H9 (cell line): Measurements from ENCODE around the gene TMEM154. TPM values are rescaled to one million over a fixed set of nuclear protein-coding genes. Genes with fewer than 3 reads are reported as not detected.

Experiments used
- DNase-seq: peaks from one replicate; pipeline ENCODE4 v3.0.0-alpha.2; 2017
- H2AFZ ChIP-seq: one replicate; pipeline ENCODE4 v1.6.1; 2013; ENCODE audit warnings: mild to moderate bottlenecking, low read length, control low read depth, moderate library complexity
- H2AK5ac ChIP-seq: 2 replicates; pipeline ENCODE4 v1.6.1; 2013; ENCODE audit warnings: low read length, control low read depth, mixed read lengths; ENCODE audit not compliant: insufficient read length
- H2BK120ac ChIP-seq: one replicate; pipeline ENCODE4 v1.6.1; 2013; ENCODE audit warnings: low read depth, mild to moderate bottlenecking, low read length, control low read depth, inconsistent platforms; ENCODE audit not compliant: poor library complexity, severe bottlenecking
- H2BK12ac ChIP-seq: 2 replicates; pipeline ENCODE4 v1.6.1; 2013; ENCODE audit warnings: low read length, control low read depth, mixed read lengths, low read depth; ENCODE audit not compliant: insufficient read length
- H2BK15ac ChIP-seq: 2 replicates; pipeline ENCODE4 v1.6.1; 2013; ENCODE audit warnings: low read depth, low read length, control low read depth
- H2BK20ac ChIP-seq: one replicate; pipeline ENCODE4 v1.6.1; 2013; ENCODE audit warnings: low read depth, mild to moderate bottlenecking, low read length, control low read depth, inconsistent platforms; ENCODE audit not compliant: poor library complexity, severe bottlenecking
- H2BK5ac ChIP-seq: 2 replicates; pipeline ENCODE4 v1.6.1; 2013; ENCODE audit warnings: low read length, control low read depth, mixed read lengths; ENCODE audit not compliant: insufficient read length
- H3K14ac ChIP-seq: 2 replicates; pipeline ENCODE4 v1.6.1; 2013; ENCODE audit warnings: low read length, control low read depth; ENCODE audit not compliant: insufficient read depth
- H3K18ac ChIP-seq: 2 replicates; pipeline ENCODE4 v1.6.1; 2013; ENCODE audit warnings: low read depth, mild to moderate bottlenecking, mixed read lengths, low read length, control low read depth; ENCODE audit not compliant: insufficient read length
- H3K23ac ChIP-seq: 2 replicates; pipeline ENCODE4 v1.6.1; 2013; ENCODE audit warnings: low read length, control low read depth, mixed read lengths, low read depth; ENCODE audit not compliant: insufficient read length
- H3K23me2 ChIP-seq: 2 replicates; pipeline ENCODE4 v1.6.1; 2013; ENCODE audit warnings: low read depth, mild to moderate bottlenecking, mixed read lengths, low read length, control low read depth; ENCODE audit not compliant: insufficient read length, poor library complexity, severe bottlenecking
- H3K27ac ChIP-seq: 2 replicates; pipeline ENCODE4 v1.5.1; 2013; ENCODE audit warnings: low read length, control low read depth, mixed read lengths, low read depth; ENCODE audit not compliant: insufficient read length
- H3K27me3 ChIP-seq: 2 replicates; pipeline ENCODE4 v1.6.1; 2013; ENCODE audit warnings: low read length, control low read depth, inconsistent platforms; ENCODE audit not compliant: insufficient read depth
- H3K4ac ChIP-seq: 2 replicates; pipeline ENCODE4 v1.6.1; 2013; ENCODE audit warnings: low read depth, mild to moderate bottlenecking, control low read depth, inconsistent platforms, low read length, moderate library complexity
- H3K4me1 ChIP-seq: 2 replicates; pipeline ENCODE4 v1.6.1; 2013; ENCODE audit warnings: low read length, control low read depth, inconsistent platforms; ENCODE audit not compliant: insufficient read depth
- H3K4me2 ChIP-seq: 2 replicates; pipeline ENCODE4 v1.6.1; 2013; ENCODE audit warnings: low read length, control low read depth, mixed read lengths; ENCODE audit not compliant: insufficient read length, insufficient read depth
- H3K56ac ChIP-seq: 2 replicates; pipeline ENCODE4 v1.6.1; 2013; ENCODE audit warnings: low read depth, mild to moderate bottlenecking, mixed read lengths, low read length, control low read depth; ENCODE audit not compliant: insufficient read length
- H3K79me1 ChIP-seq: 2 replicates; pipeline ENCODE4 v1.6.1; 2013; ENCODE audit warnings: low read depth, mild to moderate bottlenecking, moderate library complexity, low read length, control low read depth, inconsistent platforms; ENCODE audit not compliant: insufficient read depth, poor library complexity, severe bottlenecking
- H3K79me2 ChIP-seq: 2 replicates; pipeline ENCODE4 v1.6.1; 2013; ENCODE audit warnings: low read length, control low read depth, inconsistent platforms; ENCODE audit not compliant: insufficient read depth
- H3K9ac ChIP-seq: 2 replicates; pipeline ENCODE4 v1.6.1; 2013; ENCODE audit warnings: low read length, control low read depth, mixed read lengths; ENCODE audit not compliant: insufficient read length; ENCODE audit errors: extremely low read depth
- H3K9me3 ChIP-seq: one replicate; pipeline ENCODE4 v1.6.1; 2013; ENCODE audit warnings: low read depth, low read length, inconsistent platforms; ENCODE audit not compliant: control insufficient read depth
- H3T11ph ChIP-seq: one replicate; pipeline ENCODE4 v1.6.1; 2013; ENCODE audit warnings: mild to moderate bottlenecking, low read length, control low read depth, inconsistent platforms
- H4K20me1 ChIP-seq: one replicate; pipeline ENCODE4 v1.6.1; 2013; ENCODE audit not compliant: control insufficient read depth, insufficient read length, insufficient read depth
- H4K5ac ChIP-seq: 2 replicates; pipeline ENCODE4 v1.6.1; 2013; ENCODE audit warnings: low read depth, mild to moderate bottlenecking, mixed read lengths, low read length, control low read depth; ENCODE audit not compliant: insufficient read length
- H4K8ac ChIP-seq: replicated peaks from 2 replicates; pipeline ENCODE4 v1.6.1; 2013; ENCODE audit warnings: low read length, control low read depth, mixed read lengths, low read depth; ENCODE audit not compliant: insufficient read length
- H4K91ac ChIP-seq: 2 replicates; pipeline ENCODE4 v1.6.1; 2013; ENCODE audit warnings: low read depth, mild to moderate bottlenecking, moderate library complexity, mixed read lengths, low read length, control low read depth; ENCODE audit not compliant: insufficient read length
- H3K27ac Mint-ChIP-seq, 3 experiments: 2 replicates in 2 of 3; 3 replicates in 1 of 3; pipeline ENCODE4 v1.8.0; 2020 to 2021; ENCODE audit warnings: mixed read lengths in 3 of 3, mild to moderate bottlenecking in 1 of 3, moderate library complexity in 1 of 3
- H3K27me3 Mint-ChIP-seq: 2 replicates; pipeline ENCODE4 v1.8.0; 2021; ENCODE audit warnings: low read depth, mild to moderate bottlenecking, moderate library complexity, mixed read lengths
- H3K36me3 Mint-ChIP-seq, 3 experiments: 2 replicates in 2 of 3; 3 replicates in 1 of 3; pipeline ENCODE4 v1.8.0; 2020 to 2021; ENCODE audit warnings: low read depth in 3 of 3, mixed read lengths in 3 of 3; ENCODE audit not compliant: insufficient read depth in 1 of 3
- H3K4me1 Mint-ChIP-seq, 2 experiments: 2 replicates each; pipeline ENCODE4 v1.8.0; 2020; ENCODE audit warnings: mixed read lengths in 2 of 2
- H3K4me3 Mint-ChIP-seq, 2 experiments: 2 replicates in 1 of 2; 3 replicates in 1 of 2; pipeline ENCODE4 v1.8.0; 2020 to 2021; ENCODE audit warnings: mild to moderate bottlenecking in 2 of 2, mixed read lengths in 2 of 2, moderate library complexity in 1 of 2
- H3K9me3 Mint-ChIP-seq, 2 experiments: 2 replicates in 1 of 2; 3 replicates in 1 of 2; pipeline ENCODE4 v1.8.0; 2020; ENCODE audit warnings: mild to moderate bottlenecking in 2 of 2, mixed read lengths in 2 of 2, moderate library complexity in 1 of 2
- CTCF ChIP-seq: fragments of 200-600 bp; sonication (generic); conservative IDR thresholded peaks from 3 replicates; pipeline ENCODE4 v1.8.0; 2021; ENCODE audit warnings: antibody characterized with exemption, mild to moderate bottlenecking
- WGBS: extraction: QIAGEN DNeasy Blood & Tissue Kit; methylation state at CpG from one replicate; pipeline ENCODE4 v1.1.7; 2013; ENCODE audit warnings: missing lambda C conversion rate, low lambda C conversion rate, mixed read lengths; ENCODE audit not compliant: insufficient read length; ENCODE audit errors: extremely low coverage; 5-methylcytosine and 5-hydroxymethylcytosine counted together
- total RNA-seq: library from RNA; stranded (reverse); gene quantifications from 2 replicates; pipeline ENCODE4 v1.2.1, GENCODE V29; 2021

TMEM154 gene
- total RNA-seq, 1 experiment from 2014 or later = 1.7 TPM

- no peak overlapping the region for H3K9ac ChIP-seq
- no peak overlapping the region for H2BK5ac ChIP-seq
- Mint-ChIP-seq H3K4me1 (peaks cover 11 to 14% of the 10 kb centered on the region in 2 experiments), H3K36me3 (peaks cover 0 to 3% (median 0%) of the 10 kb centered on the region in 3 experiments; a peak in 1 of 7 replicates), H3K4me3 (peak overlapping the region; percentile 22 to 75), H3K27me3 (peaks cover 5% of the 10 kb centered on the region), H3K27ac (peak overlapping the region in 1 of 3 experiments; percentile 22; a peak in 2 of 7 replicates), H3K9me3 (peaks cover 3 to 6% of the 10 kb centered on the region in 2 experiments; a peak in 2 of 5 replicates)
- no peak overlapping the region for H2AK5ac ChIP-seq
- WGBS = no CpG with 5 or more reads among the region's 13 CpGs
- DNase-seq = peak; percentile 85
- no peaks in the 10 kb centered on the region for H3K27me3 ChIP-seq
- H2BK12ac ChIP-seq = no peak overlapping the region
- no peak overlapping the region for H3K23ac ChIP-seq
- no peak overlapping the region for H4K5ac ChIP-seq
- H3K56ac ChIP-seq = no peak overlapping the region
- no peaks in the 10 kb centered on the region for H3K79me2 ChIP-seq
- H3K4me1 ChIP-seq = no peaks in the 10 kb centered on the region
- H3K18ac ChIP-seq = no peak overlapping the region
- no peaks in the 10 kb centered on the region for H3K79me1 ChIP-seq
- H3K4ac ChIP-seq = no peak overlapping the region
- TF ChIP-seq CTCF = no peak
- H3K4me2 ChIP-seq = peak overlapping the region; percentile 61
- no peak overlapping the region for H3K14ac ChIP-seq
- peaks cover 5% of the 10 kb centered on the region for H3K23me2 ChIP-seq
- H4K8ac ChIP-seq = no peak overlapping the region
- no peak overlapping the region for H2BK20ac ChIP-seq
- H3K27ac ChIP-seq = no peak overlapping the region
- H2BK120ac ChIP-seq = no peak overlapping the region
- no peak overlapping the region for H4K91ac ChIP-seq
- H2BK15ac ChIP-seq = no peak overlapping the region
- peak overlapping the region; percentile 93 for H2AFZ ChIP-seq
- H3K9me3 ChIP-seq = no peaks in the 10 kb centered on the region
- no peaks in the 10 kb centered on the region for H4K20me1 ChIP-seq
- no peak overlapping the region for H3T11ph ChIP-seq
Observed at GRCh38 chr4:152591396-152591795, 88.4 kb downstream of the TMEM154 start.
